Measurements from ENCODE around the gene RBM20.
A peak's percentile ranks its signal among the peaks of the same experiment; 100 is the strongest.

Gene RBM20

DNA sequence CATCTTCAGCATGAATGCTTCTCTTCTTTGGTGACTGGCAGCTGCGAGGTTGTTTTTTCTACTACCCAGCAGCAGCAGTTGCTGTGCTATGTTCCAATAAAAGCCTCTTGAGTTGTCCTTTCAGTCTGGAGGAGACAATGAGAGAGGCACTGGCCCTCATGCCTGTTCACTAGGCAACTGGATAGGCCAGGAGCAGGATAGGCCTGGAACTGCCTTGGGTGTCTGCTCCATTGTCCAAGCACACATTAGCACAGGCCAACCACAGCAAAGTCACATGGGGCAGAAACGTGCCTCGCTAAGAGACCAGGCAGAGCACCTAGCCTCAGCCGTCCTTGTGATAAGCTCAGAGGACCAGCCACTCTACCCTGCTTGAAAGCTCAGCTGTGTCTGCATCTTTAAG, 150.7 kb downstream of the RBM20 start:
- Histone ChIP-seq H3K4me1 (ENCODE audit: control extremely low read depth in 1 of 4, control insufficient read depth in 4 of 4, insufficient read depth in 4 of 4, low read length in 3 of 4) (no peaks in the 10 kb centered on the region), H3K36me3 (ENCODE audit: control insufficient read depth in 4 of 4, insufficient read depth in 4 of 4, low read length in 3 of 4) (no peaks in the 10 kb centered on the region), H3K27me3 (replicated peaks in 2 of 5; ENCODE audit: control insufficient read depth in 4 of 5, insufficient read depth in 5 of 5, low read length in 4 of 5) (no peaks in the 10 kb centered on the region), H3K9me3 (ENCODE audit: control extremely low read depth in 1 of 5, control insufficient read depth in 4 of 5, insufficient read depth in 2 of 5, low read depth in 1 of 5, low read length in 4 of 5) (no peaks in the 10 kb centered on the region), H3K4me3 (ENCODE audit: control insufficient read depth in 1 of 7, extremely low read depth in 1 of 7, insufficient read depth in 4 of 7, low read depth in 2 of 7, low read length in 6 of 7) (no peak overlapping the region), H3K27ac (ENCODE audit: insufficient read depth in 1 of 2, low read depth in 1 of 2, low read length in 2 of 2, poor library complexity in 1 of 2, severe bottlenecking in 2 of 2) (no peak overlapping the region)
- ChIA-PET POLR2A (no interaction called here), CTCF (interaction anchor here (1.1 to 3.7 kb wide), 2 partner anchors 8 to 42 kb away, joined by 3 to 28 read pairs; no protein-coding TSS in a partner anchor)
- 100% methylated on average over 3 of the region's 4 CpGs for WGBS (ENCODE audit: insufficient coverage)
- DNase-seq, result no peak

DNA sequence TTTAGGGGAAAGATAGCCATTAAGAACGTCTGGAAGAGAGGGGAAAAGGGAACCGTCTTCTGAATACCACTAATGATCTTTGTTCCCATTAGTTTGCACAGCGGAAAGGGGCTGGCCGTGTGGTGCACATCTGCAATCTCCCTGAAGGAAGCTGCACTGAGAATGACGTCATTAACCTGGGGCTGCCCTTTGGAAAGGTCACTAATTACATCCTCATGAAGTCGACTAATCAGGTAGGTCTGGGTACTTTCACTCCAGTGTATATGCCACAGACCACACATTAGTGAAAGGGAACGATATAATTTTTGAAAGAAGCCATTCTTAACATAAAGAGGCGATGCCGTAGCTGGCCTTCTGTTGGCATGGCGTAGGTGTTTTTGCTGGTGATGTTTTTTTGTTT, 153.3 kb downstream of the RBM20 start:
- no peak for DNase-seq
- CTCF ChIA-PET, result interaction anchor here (1.1 kb wide), 1 partner anchor 19 kb away, joined by 3 read pairs; no protein-coding TSS in a partner anchor
- 90% methylated on average over 5 of the region's 10 CpGs for WGBS (ENCODE audit: insufficient coverage)
- no peaks in the 10 kb centered on the region for H3K36me3 ChIP-seq (ENCODE audit: control insufficient read depth in 4 of 4, insufficient read depth in 4 of 4, low read length in 3 of 4)
- H3K27ac ChIP-seq (ENCODE audit: insufficient read depth in 1 of 2, low read depth in 1 of 2, low read length in 2 of 2, poor library complexity in 1 of 2, severe bottlenecking in 2 of 2), result no peak overlapping the region
- no peak overlapping the region for H3K4me3 ChIP-seq (ENCODE audit: control insufficient read depth in 1 of 7, extremely low read depth in 1 of 7, insufficient read depth in 4 of 7, low read depth in 2 of 7, low read length in 6 of 7)
- H3K27me3 ChIP-seq (replicated peaks in 2 of 5; ENCODE audit: control insufficient read depth in 4 of 5, insufficient read depth in 5 of 5, low read length in 4 of 5), result no peaks in the 10 kb centered on the region
- POLR2A ChIA-PET, result no interaction called here
- H3K4me1 ChIP-seq (ENCODE audit: control extremely low read depth in 1 of 4, control insufficient read depth in 4 of 4, insufficient read depth in 4 of 4, low read length in 3 of 4), result peaks cover under 1 to 4% (median under 1%) of the 10 kb centered on the region in 4 experiments
- H3K9me3 ChIP-seq (ENCODE audit: control extremely low read depth in 1 of 5, control insufficient read depth in 4 of 5, insufficient read depth in 2 of 5, low read depth in 1 of 5, low read length in 4 of 5), result no peaks in the 10 kb centered on the region

DNA sequence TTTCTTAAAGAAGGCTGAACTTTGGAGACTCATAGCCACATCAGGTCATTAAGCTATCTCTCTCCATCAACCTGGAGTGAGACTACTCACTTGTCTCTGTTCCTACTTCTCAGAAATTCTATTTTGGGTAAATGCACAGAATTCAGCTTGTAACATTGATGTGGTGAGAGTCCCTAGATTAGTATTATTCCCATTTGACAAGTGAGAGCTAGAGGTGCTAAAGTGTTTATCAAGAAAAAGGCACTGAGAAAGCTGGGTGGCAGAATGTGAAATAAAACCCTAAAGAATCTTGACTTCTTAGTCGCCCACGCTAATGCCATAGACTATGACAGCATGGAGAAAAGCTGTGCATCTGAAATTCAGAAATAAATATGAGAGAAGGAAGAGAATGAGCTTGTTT, 154.2 kb downstream of the RBM20 start:
- WGBS (ENCODE audit: insufficient coverage), result 100% methylated on average over 2 of the region's 2 CpGs
- POLR2A ChIA-PET, result no interaction called here

DNA sequence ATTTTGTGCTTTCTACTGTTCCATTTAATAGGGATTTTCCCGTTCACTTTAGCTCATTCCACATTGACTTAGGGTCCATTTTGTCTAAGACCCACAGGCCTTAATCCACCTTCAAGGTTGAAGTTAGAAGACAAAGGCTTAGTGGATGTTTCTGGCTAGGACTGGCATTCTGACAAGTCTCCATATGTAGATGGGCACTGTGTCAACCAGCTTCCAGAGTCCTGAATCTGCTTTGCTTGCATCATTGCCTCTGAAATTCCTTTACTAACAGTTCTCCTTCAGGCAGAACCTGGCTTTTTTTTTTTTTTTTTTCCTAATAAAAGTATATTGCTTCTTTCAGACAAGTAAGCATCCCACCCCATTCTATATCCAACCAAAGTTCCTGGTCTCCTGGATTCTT, 158.0 kb downstream of the RBM20 start:
- no peaks in the 10 kb centered on the region for H3K9me3 ChIP-seq (ENCODE audit: control extremely low read depth in 1 of 5, control insufficient read depth in 4 of 5, insufficient read depth in 2 of 5, low read depth in 1 of 5, low read length in 4 of 5)
- H3K4me3 ChIP-seq (ENCODE audit: control insufficient read depth in 1 of 7, extremely low read depth in 1 of 7, insufficient read depth in 4 of 7, low read depth in 2 of 7, low read length in 6 of 7), result no peak overlapping the region
- H3K4me1 ChIP-seq (ENCODE audit: control extremely low read depth in 1 of 4, control insufficient read depth in 4 of 4, insufficient read depth in 4 of 4, low read length in 3 of 4), result peaks cover 3 to 32% (median 18%) of the 10 kb centered on the region in 4 experiments
- no peak for DNase-seq
- no peaks in the 10 kb centered on the region for H3K36me3 ChIP-seq (ENCODE audit: control insufficient read depth in 4 of 4, insufficient read depth in 4 of 4, low read length in 3 of 4)
- 100% methylated on average over 1 of the region's 1 CpG for WGBS (ENCODE audit: insufficient coverage)
- POLR2A ChIA-PET, result no interaction called here
- H3K27me3 ChIP-seq (replicated peaks in 2 of 5; ENCODE audit: control insufficient read depth in 4 of 5, insufficient read depth in 5 of 5, low read length in 4 of 5), result no peaks in the 10 kb centered on the region
- H3K27ac ChIP-seq (ENCODE audit: insufficient read depth in 1 of 2, low read depth in 1 of 2, low read length in 2 of 2, poor library complexity in 1 of 2, severe bottlenecking in 2 of 2), result no peak overlapping the region
- CTCF ChIA-PET, result interaction anchor here (0.5 to 3.4 kb wide), 9 partner anchors 9 to 748 kb away, joined by 3 to 32 read pairs (median 4); no protein-coding TSS in a partner anchor

More for the DNA sequence above, 154.2 kb downstream of the RBM20 start:
- Histone ChIP-seq H3K9me3 (ENCODE audit: control extremely low read depth in 1 of 5, control insufficient read depth in 4 of 5, insufficient read depth in 2 of 5, low read depth in 1 of 5, low read length in 4 of 5) (no peaks in the 10 kb centered on the region), H3K4me1 (ENCODE audit: control extremely low read depth in 1 of 4, control insufficient read depth in 4 of 4, insufficient read depth in 4 of 4, low read length in 3 of 4) (peaks cover 3 to 13% (median 7%) of the 10 kb centered on the region in 4 experiments), H3K36me3 (ENCODE audit: control insufficient read depth in 4 of 4, insufficient read depth in 4 of 4, low read length in 3 of 4) (no peaks in the 10 kb centered on the region), H3K27me3 (replicated peaks in 2 of 5; ENCODE audit: control insufficient read depth in 4 of 5, insufficient read depth in 5 of 5, low read length in 4 of 5) (no peaks in the 10 kb centered on the region), H3K4me3 (ENCODE audit: control insufficient read depth in 1 of 7, extremely low read depth in 1 of 7, insufficient read depth in 4 of 7, low read depth in 2 of 7, low read length in 6 of 7) (no peak overlapping the region), H3K27ac (ENCODE audit: insufficient read depth in 1 of 2, low read depth in 1 of 2, low read length in 2 of 2, poor library complexity in 1 of 2, severe bottlenecking in 2 of 2) (no peak overlapping the region)
- CTCF ChIA-PET, result interaction anchor here (1.1 to 1.4 kb wide), 2 partner anchors 10 to 36 kb away, joined by 3 to 4 read pairs; no protein-coding TSS in a partner anchor
- no peak for DNase-seq

DNA sequence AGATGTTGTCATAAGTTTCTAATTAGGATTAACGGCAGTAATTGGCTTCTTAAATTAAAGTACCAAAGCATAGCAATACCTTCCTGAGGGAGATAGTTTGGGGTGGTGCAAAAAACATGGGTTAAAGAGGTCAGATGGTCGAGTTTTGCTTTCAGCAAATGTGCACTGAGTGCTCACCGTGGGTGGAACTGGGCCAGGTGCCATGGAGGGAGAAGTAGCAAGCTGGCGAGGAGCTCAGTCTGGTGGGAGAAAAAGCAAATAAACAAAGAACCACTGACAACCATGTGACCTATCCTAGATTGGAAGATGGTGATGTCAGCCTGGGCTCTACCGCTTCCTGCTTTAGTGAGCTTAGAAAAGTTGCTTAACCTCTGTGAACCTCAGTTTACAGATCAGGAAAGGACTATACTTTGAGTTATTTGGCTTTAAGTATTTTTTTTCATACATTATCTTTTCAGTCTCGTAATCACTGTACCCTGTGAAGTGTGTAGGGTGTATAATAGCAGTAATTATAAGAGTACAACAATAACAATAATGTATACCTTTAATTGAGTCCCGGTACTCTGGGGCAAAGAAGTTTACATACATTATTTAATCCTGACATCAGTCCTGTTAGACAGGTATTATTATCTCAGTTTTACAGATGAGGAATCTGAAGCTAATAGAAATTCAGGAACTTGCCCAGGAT, 158.6 kb downstream of the RBM20 start:
- Histone ChIP-seq H3K9me3 (ENCODE audit: control extremely low read depth in 1 of 5, control insufficient read depth in 4 of 5, insufficient read depth in 2 of 5, low read depth in 1 of 5, low read length in 4 of 5) (no peaks in the 10 kb centered on the region), H3K4me3 (ENCODE audit: control insufficient read depth in 1 of 7, extremely low read depth in 1 of 7, insufficient read depth in 4 of 7, low read depth in 2 of 7, low read length in 6 of 7) (peak overlapping the region in 1 of 7 experiments; percentile 46), H3K36me3 (ENCODE audit: control insufficient read depth in 4 of 4, insufficient read depth in 4 of 4, low read length in 3 of 4) (no peaks in the 10 kb centered on the region), H3K27ac (ENCODE audit: insufficient read depth in 1 of 2, low read depth in 1 of 2, low read length in 2 of 2, poor library complexity in 1 of 2, severe bottlenecking in 2 of 2) (no peak overlapping the region), H3K4me1 (ENCODE audit: control extremely low read depth in 1 of 4, control insufficient read depth in 4 of 4, insufficient read depth in 4 of 4, low read length in 3 of 4) (peaks cover 3 to 32% (median 18%) of the 10 kb centered on the region in 4 experiments), H3K27me3 (replicated peaks in 2 of 5; ENCODE audit: control insufficient read depth in 4 of 5, insufficient read depth in 5 of 5, low read length in 4 of 5) (no peaks in the 10 kb centered on the region)
- DNase-seq, result peak; percentile 37 to 80 (median 75)
- POLR2A ChIA-PET, result no interaction called here
- 0% methylated on average over 2 of the region's 7 CpGs for WGBS (ENCODE audit: insufficient coverage)
- CTCF ChIA-PET, result interaction anchor here (0.7 to 3.4 kb wide), 16 partner anchors 9 to 193 kb away, joined by 3 to 32 read pairs (median 4); no protein-coding TSS in a partner anchor

DNA sequence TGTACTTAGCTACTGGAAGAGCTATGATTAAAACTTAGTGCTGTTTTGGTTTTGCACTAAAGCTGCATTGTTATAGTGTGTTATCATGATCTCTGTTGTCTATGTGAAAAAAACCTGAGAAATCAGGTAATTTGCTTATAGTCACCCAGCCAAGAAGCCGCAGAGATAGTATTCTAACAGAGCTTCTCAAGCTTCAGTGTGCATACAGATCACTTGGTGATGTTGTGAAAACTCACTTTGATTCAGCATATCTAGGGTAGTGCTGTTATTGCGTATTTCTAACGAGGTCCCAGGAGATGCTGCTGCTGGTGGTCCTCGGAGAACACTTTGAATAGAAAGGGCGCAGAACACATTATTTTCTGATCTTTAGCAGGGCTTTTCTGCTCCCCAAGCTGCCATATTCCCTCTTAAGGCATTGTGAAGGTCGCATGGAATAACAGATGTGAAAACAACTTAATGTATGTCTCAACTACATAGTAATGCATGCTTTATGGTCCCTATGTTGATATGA, 159.2 kb downstream of the RBM20 start:
- DNase-seq, result no peak
- WGBS (ENCODE audit: insufficient coverage), result 96% methylated on average over 6 of the region's 6 CpGs
- Histone ChIP-seq H3K4me1 (ENCODE audit: control extremely low read depth in 1 of 4, control insufficient read depth in 4 of 4, insufficient read depth in 4 of 4, low read length in 3 of 4) (peaks cover 3 to 32% (median 18%) of the 10 kb centered on the region in 4 experiments), H3K27ac (ENCODE audit: insufficient read depth in 1 of 2, low read depth in 1 of 2, low read length in 2 of 2, poor library complexity in 1 of 2, severe bottlenecking in 2 of 2) (no peak overlapping the region), H3K27me3 (replicated peaks in 2 of 5; ENCODE audit: control insufficient read depth in 4 of 5, insufficient read depth in 5 of 5, low read length in 4 of 5) (no peaks in the 10 kb centered on the region), H3K9me3 (ENCODE audit: control extremely low read depth in 1 of 5, control insufficient read depth in 4 of 5, insufficient read depth in 2 of 5, low read depth in 1 of 5, low read length in 4 of 5) (no peaks in the 10 kb centered on the region), H3K36me3 (ENCODE audit: control insufficient read depth in 4 of 4, insufficient read depth in 4 of 4, low read length in 3 of 4) (no peaks in the 10 kb centered on the region), H3K4me3 (ENCODE audit: control insufficient read depth in 1 of 7, extremely low read depth in 1 of 7, insufficient read depth in 4 of 7, low read depth in 2 of 7, low read length in 6 of 7) (no peak overlapping the region)
- ChIA-PET CTCF (interaction anchor here (0.8 to 3.4 kb wide), 20 partner anchors 8 to 194 kb away, joined by 3 to 32 read pairs (median 4); no protein-coding TSS in a partner anchor), POLR2A (interaction anchor here (1.4 kb wide), 1 partner anchor 70 kb away, joined by 6 read pairs; no protein-coding TSS in a partner anchor)

DNA sequence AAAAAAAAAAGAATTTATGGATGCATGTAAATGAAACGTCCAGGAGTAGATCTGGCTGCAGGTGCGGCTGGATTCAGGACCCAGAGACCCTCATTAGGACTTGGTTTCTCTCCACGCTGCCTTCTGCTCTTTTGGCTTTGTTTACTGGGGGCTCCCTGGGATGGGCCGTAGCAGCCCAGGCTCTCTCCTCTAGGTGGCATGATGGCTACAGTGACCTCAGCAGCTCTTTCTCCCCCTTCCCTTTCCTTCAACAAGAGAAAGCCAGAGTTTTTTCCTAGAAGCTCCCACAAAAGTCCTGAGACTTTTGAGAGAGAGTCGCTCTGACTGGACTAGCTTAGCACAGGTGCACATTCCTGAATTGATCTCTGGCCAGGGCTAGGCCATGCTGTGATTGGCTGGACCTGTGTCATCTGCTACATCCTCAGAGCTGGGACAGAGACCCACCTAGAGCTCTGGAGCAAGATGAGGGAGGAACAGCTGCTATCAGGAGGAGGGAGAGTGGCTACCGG, 159.7 kb downstream of the RBM20 start:
- Histone ChIP-seq H3K27ac (ENCODE audit: insufficient read depth in 1 of 2, low read depth in 1 of 2, low read length in 2 of 2, poor library complexity in 1 of 2, severe bottlenecking in 2 of 2) (no peak overlapping the region), H3K9me3 (ENCODE audit: control extremely low read depth in 1 of 5, control insufficient read depth in 4 of 5, insufficient read depth in 2 of 5, low read depth in 1 of 5, low read length in 4 of 5) (no peaks in the 10 kb centered on the region), H3K4me1 (ENCODE audit: control extremely low read depth in 1 of 4, control insufficient read depth in 4 of 4, insufficient read depth in 4 of 4, low read length in 3 of 4) (peaks cover 3 to 32% (median 18%) of the 10 kb centered on the region in 4 experiments), H3K4me3 (ENCODE audit: control insufficient read depth in 1 of 7, extremely low read depth in 1 of 7, insufficient read depth in 4 of 7, low read depth in 2 of 7, low read length in 6 of 7) (peak overlapping the region in 1 of 7 experiments; percentile 37), H3K36me3 (ENCODE audit: control insufficient read depth in 4 of 4, insufficient read depth in 4 of 4, low read length in 3 of 4) (no peaks in the 10 kb centered on the region), H3K27me3 (replicated peaks in 2 of 5; ENCODE audit: control insufficient read depth in 4 of 5, insufficient read depth in 5 of 5, low read length in 4 of 5) (no peaks in the 10 kb centered on the region)
- POLR2A ChIA-PET, result interaction anchor here (0.6 to 1.4 kb wide), 2 partner anchors 70 to 246 kb away, joined by 4 to 6 read pairs; no protein-coding TSS in a partner anchor
- CTCF ChIA-PET, result interaction anchor here (0.6 to 3.4 kb wide), 23 partner anchors 10 to 195 kb away, joined by 3 to 32 read pairs (median 4); no protein-coding TSS in a partner anchor
- 53% methylated on average over 4 of the region's 6 CpGs for WGBS (ENCODE audit: insufficient coverage)
- DNase-seq, result peak; percentile 31 to 47 (median 45)
